T47D (cell line): ENCODE data around the gene TMEM269.
"Not testable (repeated sequence)": the region's sequence is repeated elsewhere in the genome, so short reads cannot be mapped to it uniquely, and the experiment has no call there.

Experiments used
- DNase-seq, 2 experiments: peaks; one replicate each; pipeline versions ENCODE4 v3.0.0 to v3.0.0-alpha.2; 2011 to 2012; ENCODE audit warnings: low read depth in 1 of 2, low spot score in 1 of 2
- JUND ChIP-seq: IDR thresholded peaks from 2 replicates; pipeline ENCODE4 v1.6.1; 2012; ENCODE audit warnings: low read depth
- in situ Hi-C: cut with HindIII; loops from 2 replicates; pipeline ENCODE4 v1.10.0; 2016; ENCODE audit warnings: low sequenced_read_pairs, low pct_unique_long_range_greater_than_20kb

The TMEM269 gene

DNA sequence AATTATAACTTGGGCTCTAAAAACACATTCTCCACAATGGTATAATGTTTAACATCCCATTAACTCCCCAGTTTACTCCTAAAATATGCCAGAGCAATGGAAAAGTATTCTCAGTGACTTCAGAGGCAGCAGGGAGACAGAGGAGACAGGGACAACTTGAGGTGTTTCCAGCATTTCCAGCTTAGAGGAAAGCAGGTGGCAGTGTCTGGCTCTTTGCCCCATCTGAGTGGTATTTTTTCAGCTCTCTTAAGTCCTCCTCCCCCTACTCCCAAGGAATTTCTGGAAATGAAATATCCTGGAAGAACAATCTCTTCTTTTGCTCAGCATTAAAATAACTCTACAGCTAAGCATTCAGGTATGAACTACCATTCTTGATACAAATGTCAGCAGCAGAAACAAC is 21.4 kb downstream of the TMEM269 start:
- no peak for TF ChIP-seq JUND
- DNase-seq, result no peak
- in situ Hi-C loops, result no loop called here

GRCh38 chr1:42806593-42806992 is 21.8 kb downstream of the TMEM269 start:
- TF ChIP-seq JUND, result no peak

DNA sequence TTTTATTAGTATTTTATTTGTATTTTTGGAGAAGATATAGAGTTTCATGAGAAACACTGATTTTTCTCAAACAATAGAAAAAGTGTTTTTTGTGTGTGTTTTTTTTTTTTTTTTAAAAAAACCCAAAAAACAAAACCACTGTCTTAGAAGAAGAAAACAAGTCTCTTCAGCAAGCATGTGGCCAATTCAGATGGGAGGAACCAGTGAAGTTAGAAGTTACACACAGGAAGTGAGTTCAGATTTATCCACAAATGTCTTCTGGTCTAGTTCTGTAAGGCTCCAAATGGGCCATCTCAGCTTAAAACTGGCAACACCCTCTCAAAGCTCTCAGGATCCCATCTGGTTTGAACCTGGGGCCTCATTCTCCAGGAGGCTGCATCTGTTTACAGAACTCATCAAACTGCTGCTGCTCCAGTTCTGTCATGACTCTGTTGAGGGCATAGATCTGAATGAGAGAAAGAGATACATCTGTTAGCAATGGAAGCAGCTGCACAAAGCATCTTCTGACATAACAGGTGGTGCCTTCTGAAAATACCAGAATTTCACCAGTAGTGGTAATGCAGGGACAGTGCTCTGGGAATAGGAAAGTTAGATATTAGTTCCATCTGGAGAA is 22.4 kb downstream of the TMEM269 start:
- DNase-seq, result no peak
- TF ChIP-seq JUND, result no peak
- in situ Hi-C loops, result no loop called here

More at GRCh38 chr1:42806593-42806992, 21.8 kb downstream of the TMEM269 start:
- no peak for DNase-seq
- in situ Hi-C loops, result no loop called here

GRCh38 chr1:42814815-42815214 is 30.0 kb downstream of the TMEM269 start:
- in situ Hi-C loops, DNase-seq: not testable (repeated sequence)

- DNase-seq, result peak in 1 of 2 experiments; percentile 2
- no peak for TF ChIP-seq JUND
- in situ Hi-C loops, result no loop called here
These were observed 31.3 kb downstream of the TMEM269 start for GRCh38 chr1:42815941-42816584.

DNA sequence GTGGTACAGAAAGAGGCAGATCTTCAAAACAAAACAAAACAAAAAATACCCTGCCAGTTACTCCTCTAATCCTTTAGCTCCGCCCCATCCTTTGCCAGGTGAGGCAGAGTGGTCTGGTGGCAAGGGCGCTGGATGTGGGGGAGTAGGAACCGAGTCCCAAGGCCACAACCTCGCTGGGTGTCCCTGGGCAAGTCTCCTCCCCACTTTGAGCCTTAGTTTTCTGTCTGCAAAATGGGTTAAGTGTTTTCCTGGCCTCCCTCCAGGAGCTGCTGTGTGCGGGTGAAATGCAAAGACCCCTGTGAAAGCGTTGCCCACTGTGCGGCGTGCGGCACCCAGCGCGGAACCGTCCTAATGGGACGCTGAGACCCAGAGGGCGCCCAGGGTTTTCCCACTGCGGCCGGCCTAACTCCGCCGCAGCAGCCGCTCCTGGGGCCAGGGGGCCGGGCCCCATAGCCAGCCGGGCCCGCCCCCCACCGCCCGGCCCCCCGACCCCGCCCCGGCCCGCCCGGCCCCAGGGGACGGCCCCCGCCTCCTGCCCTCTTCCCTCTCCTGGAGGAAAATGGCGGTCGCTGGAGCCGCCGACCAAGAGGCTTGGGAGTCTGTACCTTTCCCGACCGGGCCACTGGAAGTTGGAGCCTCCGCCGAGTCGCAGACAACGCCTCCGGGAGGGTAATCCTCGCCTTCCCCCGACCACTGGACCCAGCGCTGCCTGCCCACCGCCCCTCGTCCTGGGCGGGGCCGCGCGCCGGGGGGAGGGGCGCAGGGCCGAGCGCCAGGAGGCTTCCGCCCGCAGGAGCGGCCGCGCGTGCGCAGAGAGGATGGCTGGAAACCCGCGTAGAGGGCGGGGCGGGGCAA is 32.0 kb downstream of the TMEM269 start, which contains the start of the genes ERMAP and SVBP:
TSS of gene ERMAP (plus strand) at position 538 of the 855 bp plus-strand sequence. CDS start 13,327 bp downstream, outside the sequence.
TSS of gene SVBP (minus strand) at position 813 of the 855 bp plus-strand sequence. CDS start 853 bp downstream, outside the sequence.
- in situ Hi-C loops, result no loop called here
- DNase-seq, result peak; percentile 78 to 85
- TF ChIP-seq JUND, result no peak

DNA sequence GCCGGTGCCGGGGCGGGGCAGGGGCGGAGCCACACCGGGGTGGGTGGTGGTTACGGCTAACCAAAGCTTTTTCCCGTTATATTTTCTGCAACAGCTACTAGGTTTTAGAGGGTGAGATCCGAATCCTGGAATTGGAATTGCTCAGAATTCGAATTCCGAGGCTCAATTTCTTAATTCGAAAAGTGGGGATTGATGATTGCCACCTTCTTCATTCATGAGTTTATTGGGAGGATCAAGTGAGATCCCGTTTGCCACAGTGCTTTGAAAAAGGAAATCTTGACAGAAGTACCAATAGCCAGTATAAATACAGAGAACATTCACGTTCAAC is 32.6 kb downstream of the TMEM269 start:
- TF ChIP-seq JUND, result no peak
- in situ Hi-C loops, result no loop called here
- no peak for DNase-seq

DNA sequence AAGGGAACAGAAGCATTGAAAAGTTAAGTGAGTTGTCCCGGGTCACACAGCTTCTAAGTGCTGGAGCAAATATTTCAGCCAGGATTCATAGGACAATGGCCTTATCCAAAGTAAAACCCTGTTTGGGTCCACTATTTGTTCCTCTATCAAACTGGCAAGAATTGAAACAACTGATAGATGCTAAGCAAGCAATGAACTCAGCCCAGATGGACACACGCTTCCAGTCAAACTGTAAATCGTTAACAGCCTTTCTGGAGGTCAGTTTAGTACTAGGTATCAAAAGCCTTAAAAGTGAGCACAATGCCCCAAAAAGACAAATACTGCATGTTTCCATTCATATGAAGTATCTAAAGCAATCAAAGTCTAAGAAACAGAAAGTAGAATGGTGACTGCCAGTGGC is 33.2 kb downstream of the TMEM269 start:
- DNase-seq, result no peak
- no peak for TF ChIP-seq JUND
- in situ Hi-C loops, result no loop called here

DNA sequence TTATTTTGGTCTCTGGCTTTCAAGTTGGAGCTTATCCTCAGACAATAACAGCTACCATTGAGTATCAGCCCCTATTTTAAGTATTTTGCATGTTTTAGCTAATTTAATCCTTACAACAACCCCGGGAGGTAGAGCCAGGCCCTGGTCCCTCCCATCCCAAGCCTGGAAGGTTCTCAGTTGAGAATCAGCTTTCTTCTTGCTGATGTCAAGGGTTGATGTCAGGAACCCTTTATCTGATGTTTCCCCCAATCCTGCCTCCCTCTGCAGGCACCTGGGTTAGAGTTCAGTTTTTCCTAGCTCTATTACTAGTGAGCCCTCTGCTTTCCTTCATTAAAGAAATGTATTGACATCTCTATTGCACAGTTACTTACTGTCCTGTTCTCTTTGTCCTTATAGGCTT is 36.0 kb downstream of the TMEM269 start:
- no peak for TF ChIP-seq JUND
- in situ Hi-C loops, result no loop called here
- no peak for DNase-seq

- no peak for DNase-seq
- in situ Hi-C loops, result no loop called here
- no peak for TF ChIP-seq JUND
These were observed 36.9 kb downstream of the TMEM269 start for GRCh38 chr1:42821690-42822089.

GRCh38 chr1:42822800-42823392 is 38.1 kb downstream of the TMEM269 start:
- no peak for DNase-seq
- in situ Hi-C loops, result no loop called here

GRCh38 chr1:42824481-42825035 is 39.8 kb downstream of the TMEM269 start:
- TF ChIP-seq JUND, result no peak

More at GRCh38 chr1:42822800-42823392, 38.1 kb downstream of the TMEM269 start:
- no peak for TF ChIP-seq JUND

More at GRCh38 chr1:42824481-42825035, 39.8 kb downstream of the TMEM269 start:
- DNase-seq, result no peak
- in situ Hi-C loops, result no loop called here
